ENCODE results near the gene NDUFB8. TPM values are rescaled to one million over a fixed set of nuclear protein-coding genes. Genes with fewer than 3 reads are reported as not detected.

Gene NDUFB8
- 249 to 297 TPM (median 273 TPM) in 5 replicates for total RNA-seq (2022; extraction: Qiagen RNA extraction; ENCODE audit: low read depth)

GRCh38 chr10:100529475-100530298 lies at the start of gene NDUFB8:
Gene NDUFB8 (minus strand): TSS chr10:100529871. CDS start chr10:100529851, 20 bp downstream.

GRCh38 chr10:100535715-100536353 lies 6.2 kb upstream of the NDUFB8 start, which contains the start of gene HIF1AN:
Gene HIF1AN (plus strand): TSS chr10:100535943. CDS start chr10:100535959, 16 bp downstream.

GRCh38 chr10:100519311-100520051 lies 10.2 kb downstream of the NDUFB8 start, which contains the start of gene SEC31B:
Gene SEC31B (minus strand): TSS chr10:100519861. CDS start chr10:100516952, 2,909 bp downstream.

Other genes with a start within 250 kb of the NDUFB8 start
- gene BLOC1S2, start 243.2 kb downstream of the NDUFB8 start, total RNA-seq (2022; extraction: Qiagen RNA extraction; ENCODE audit: low read depth): 96.5 to 122 TPM (median 106 TPM) in 5 replicates
- 0.06 to 0.16 TPM (median 0.08 TPM) in 5 replicates for gene PKD2L1, start 199.6 kb downstream of the NDUFB8 start, total RNA-seq (2022; extraction: Qiagen RNA extraction; ENCODE audit: low read depth)
- 159 to 230 TPM (median 206 TPM) in 5 replicates for gene SCD, start 182.6 kb downstream of the NDUFB8 start, total RNA-seq (2022; extraction: Qiagen RNA extraction; ENCODE audit: low read depth)
- gene WNT8B, start 66.9 kb downstream of the NDUFB8 start, total RNA-seq (2022; extraction: Qiagen RNA extraction; ENCODE audit: low read depth): 0.07 TPM in 1 of 5 replicates, not detected in the others
- 1.8 to 2.9 TPM (median 2.4 TPM) in 5 replicates for gene SEC31B, start 10.0 kb downstream of the NDUFB8 start, total RNA-seq (2022; extraction: Qiagen RNA extraction; ENCODE audit: low read depth)
- 14.1 to 23.0 TPM (median 20.9 TPM) in 5 replicates for gene HIF1AN, start 6.1 kb upstream of the NDUFB8 start, total RNA-seq (2022; extraction: Qiagen RNA extraction; ENCODE audit: low read depth)
- gene PAX2, start 215.7 kb upstream of the NDUFB8 start, total RNA-seq (2022; extraction: Qiagen RNA extraction; ENCODE audit: low read depth): 0.13 to 0.32 TPM (median 0.21 TPM) in 5 replicates

All from A549 treated with DMSO at 1 μM for 4 hours (cell line).